Kasumi-1 (cell line): ENCODE measurements around the gene ZNF281.
A peak's percentile ranks its signal among the peaks of the same experiment; 100 is the strongest.
"Not testable (repeated sequence)": the region's sequence is repeated elsewhere in the genome, so short reads cannot be mapped to it uniquely, and the experiment has no call there.

Source experiments
- DNase-seq, 2 experiments: peaks; one replicate each; lab custom pipeline; 2025; lab: John Stamatoyannopoulos, UW

The ZNF281 gene

GRCh38 chr1:200364091-200364759 lies 45.6 kb downstream of the ZNF281 start:
- DNase-seq: no peak

DNA sequence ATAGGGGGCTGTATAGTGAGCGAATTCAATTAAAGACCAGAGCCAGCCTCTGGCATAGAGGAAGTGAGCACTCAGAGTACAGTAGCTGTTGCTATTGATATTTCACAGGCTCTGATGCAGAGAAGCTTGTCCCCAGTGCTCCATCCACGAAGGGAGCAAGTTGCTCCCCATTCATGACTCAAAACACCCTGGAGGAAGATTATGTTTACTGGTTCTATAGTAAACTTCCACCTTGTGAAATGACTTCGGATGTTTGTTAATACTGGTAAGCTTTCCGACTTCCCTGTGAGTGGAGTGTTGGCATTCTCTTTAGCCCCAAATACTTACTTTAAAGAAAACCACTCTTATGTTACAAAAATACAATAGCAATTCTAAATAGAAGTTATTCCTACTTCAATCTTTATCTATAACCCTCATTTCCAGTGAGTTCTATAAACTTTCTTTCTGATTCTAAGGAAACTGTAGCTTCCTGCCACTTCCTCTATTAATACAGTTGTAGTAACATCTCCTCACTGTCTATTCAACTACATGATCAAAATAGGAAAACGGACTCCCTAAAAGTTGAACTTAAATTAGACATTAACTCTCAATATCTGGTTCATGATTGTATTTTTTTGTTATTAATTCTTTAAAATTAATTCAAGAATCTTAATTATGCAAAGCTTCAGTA lies 46.4 kb downstream of the ZNF281 start:
- peak; percentile 60 to 66 for DNase-seq

GRCh38 chr1:200362421-200362820 lies 47.4 kb downstream of the ZNF281 start:
- DNase-seq: no peak

DNA sequence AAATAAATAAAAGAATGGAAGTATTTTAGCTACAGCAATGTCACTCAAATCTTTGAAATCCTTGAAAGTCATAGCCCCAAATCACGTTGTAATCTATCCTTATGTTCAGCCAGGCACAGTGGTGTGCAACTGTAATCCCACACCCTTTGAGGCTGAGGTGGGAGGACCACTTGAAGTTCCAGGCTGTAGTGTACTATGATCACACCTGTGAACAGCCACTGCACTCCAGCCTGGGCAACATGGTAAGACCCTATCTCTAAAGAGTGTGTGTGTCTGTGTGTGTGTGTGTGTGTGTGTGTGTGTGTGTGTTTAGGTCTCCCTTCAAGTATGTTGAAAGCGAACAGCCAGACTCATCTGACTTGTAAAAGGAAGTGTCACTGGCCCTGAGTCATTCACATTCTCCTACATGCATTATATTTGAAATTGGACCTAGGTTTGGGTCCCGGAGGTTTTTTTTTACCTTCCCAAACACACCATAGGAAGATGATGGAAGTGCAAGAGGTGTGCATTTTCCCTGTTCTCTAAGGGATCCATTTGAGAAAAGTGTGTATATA lies 50.1 kb downstream of the ZNF281 start:
- peak; percentile 28 to 43 for DNase-seq

GRCh38 chr1:200357925-200358324 lies 51.9 kb downstream of the ZNF281 start:
- DNase-seq: not testable (repeated sequence)

- DNase-seq: peak in 1 of 2 experiments; percentile 23
Measured at GRCh38 chr1:200355801-200356200, 54.0 kb downstream of the ZNF281 start.
